Measurements from ENCODE around the gene LDB2.

Gene LDB2

GRCh38 chr4:16521156-16521915 is 377.1 kb downstream of the LDB2 start:
- TF ChIP-seq YY1 (IDR thresholded peaks at IDR 0.05; ENCODE audit: low read depth) (no peak), ZBTB7A (IDR thresholded peaks at IDR 0.05; ENCODE audit: low read depth) (no peak), TEAD4 (IDR thresholded peaks at IDR 0.05) (no peak), EGR1 (IDR thresholded peaks at IDR 0.05) (no peak), CEBPB (IDR thresholded peaks at IDR 0.05) (no peak), CREB1 (IDR thresholded peaks at IDR 0.05; ENCODE audit: low read depth) (no peak), TAF1 (IDR thresholded peaks at IDR 0.05; ENCODE audit: low read depth) (no peak), TCF12 (IDR thresholded peaks at IDR 0.05; ENCODE audit: low read depth) (no peak), NFIC (IDR thresholded peaks at IDR 0.05) (no peak), RAD21 (IDR thresholded peaks at IDR 0.05; ENCODE audit: low read depth) (no peak), FOXM1 (IDR thresholded peaks at IDR 0.05; ENCODE audit: borderline replicate concordance, low read depth) (no peak), MAX (IDR thresholded peaks at IDR 0.05) (no peak)

GRCh38 chr4:16516796-16517439 is 381.5 kb downstream of the LDB2 start:
- no peak for TF ChIP-seq EP300 (IDR thresholded peaks at IDR 0.05; ENCODE audit: borderline replicate concordance)
- TF ChIP-seq TCF12 (IDR thresholded peaks at IDR 0.05; ENCODE audit: low read depth), result no peak
- 0 out of 2 replicates have a peak, but pooled peaks have one; percentile 7 for TF ChIP-seq RAD21 (IDR thresholded peaks at IDR 0.05; ENCODE audit: low read depth)

- TF ChIP-seq MAX (IDR thresholded peaks at IDR 0.05), result no peak
- TF ChIP-seq ZBTB7A (IDR thresholded peaks at IDR 0.05; ENCODE audit: low read depth), result no peak
- no peak for TF ChIP-seq FOXM1 (IDR thresholded peaks at IDR 0.05; ENCODE audit: borderline replicate concordance, low read depth)
- no peak for TF ChIP-seq USF1 (IDR thresholded peaks at IDR 0.05)
- no peak for TF ChIP-seq TEAD4 (IDR thresholded peaks at IDR 0.05)
- TF ChIP-seq REST (IDR thresholded peaks at IDR 0.05; ENCODE audit: low read depth), result no peak
- no peak for TF ChIP-seq TCF12 (IDR thresholded peaks at IDR 0.05; ENCODE audit: low read depth)
- no peak for TF ChIP-seq NFIC (IDR thresholded peaks at IDR 0.05)
- no peak for TF ChIP-seq CREB1 (IDR thresholded peaks at IDR 0.05; ENCODE audit: low read depth)
- no peak for TF ChIP-seq YY1 (IDR thresholded peaks at IDR 0.05; ENCODE audit: low read depth)
- no peak for TF ChIP-seq EP300 (IDR thresholded peaks at IDR 0.05; ENCODE audit: borderline replicate concordance)
- no peak for TF ChIP-seq CEBPB (IDR thresholded peaks at IDR 0.05)
- TF ChIP-seq EGR1 (IDR thresholded peaks at IDR 0.05), result no peak
- no peak for TF ChIP-seq TAF1 (IDR thresholded peaks at IDR 0.05; ENCODE audit: low read depth)
- TF ChIP-seq RAD21 (IDR thresholded peaks at IDR 0.05; ENCODE audit: low read depth), result no peak
Measured at GRCh38 chr4:16513876-16514275, 384.6 kb downstream of the LDB2 start.

GRCh38 chr4:16508968-16509367 is 389.5 kb downstream of the LDB2 start:
- TF ChIP-seq EGR1 (IDR thresholded peaks at IDR 0.05) (no peak), RAD21 (IDR thresholded peaks at IDR 0.05; ENCODE audit: low read depth) (peak; percentile 31)

- no peak for TF ChIP-seq EGR1 (IDR thresholded peaks at IDR 0.05)
- TF ChIP-seq TAF1 (IDR thresholded peaks at IDR 0.05; ENCODE audit: low read depth), result no peak
- TF ChIP-seq CREB1 (IDR thresholded peaks at IDR 0.05; ENCODE audit: low read depth), result no peak
- TF ChIP-seq TEAD4 (IDR thresholded peaks at IDR 0.05), result no peak
- no peak for TF ChIP-seq TCF12 (IDR thresholded peaks at IDR 0.05; ENCODE audit: low read depth)
- no peak for TF ChIP-seq MAX (IDR thresholded peaks at IDR 0.05)
- no peak for TF ChIP-seq NFIC (IDR thresholded peaks at IDR 0.05)
- no peak for TF ChIP-seq EP300 (IDR thresholded peaks at IDR 0.05; ENCODE audit: borderline replicate concordance)
- TF ChIP-seq ZBTB7A (IDR thresholded peaks at IDR 0.05; ENCODE audit: low read depth), result no peak
- TF ChIP-seq USF1 (IDR thresholded peaks at IDR 0.05), result no peak
- TF ChIP-seq REST (IDR thresholded peaks at IDR 0.05; ENCODE audit: low read depth), result no peak
Measured at GRCh38 chr4:16505726-16506125, 392.7 kb downstream of the LDB2 start.
